DLD1 (cell line): ENCODE results near the gene STOML1.
"Not testable (repeated sequence)": the region's sequence is repeated elsewhere in the genome, so short reads cannot be mapped to it uniquely, and the experiment has no call there.

Source experiments
- in situ Hi-C: cut with HindIII; loops from 2 replicates; pipeline ENCODE4 v1.10.0; 2017; ENCODE audit warnings: low sequenced_read_pairs

Gene STOML1

GRCh38 chr15:73965758-73966113 is 26.4 kb downstream of the STOML1 start:
- in situ Hi-C loops = no loop called here

GRCh38 chr15:73965094-73965757 is 26.9 kb downstream of the STOML1 start:
- in situ Hi-C loops = no loop called here

GRCh38 chr15:73964736-73965093 is 27.4 kb downstream of the STOML1 start:
- in situ Hi-C loops = no loop called here

GRCh38 chr15:73962433-73962832 is 29.7 kb downstream of the STOML1 start:
- in situ Hi-C loops = no loop called here

GRCh38 chr15:73960472-73961070 is 31.5 kb downstream of the STOML1 start:
- in situ Hi-C loops = not testable (repeated sequence)

- in situ Hi-C loops = no loop called here
These were observed 32.3 kb downstream of the STOML1 start for GRCh38 chr15:73959801-73960200.

GRCh38 chr15:73959012-73959581 is 33.0 kb downstream of the STOML1 start:
- in situ Hi-C loops = no loop called here

- in situ Hi-C loops = no loop called here
These were observed 34.3 kb downstream of the STOML1 start for GRCh38 chr15:73957785-73958184.

GRCh38 chr15:73957276-73957675 is 34.8 kb downstream of the STOML1 start:
- in situ Hi-C loops = no loop called here

- in situ Hi-C loops = no loop called here
These were observed 35.4 kb downstream of the STOML1 start for GRCh38 chr15:73956743-73957135.

- in situ Hi-C loops = no loop called here
These were observed 36.0 kb downstream of the STOML1 start for GRCh38 chr15:73955861-73956742.

- in situ Hi-C loops = no loop called here
These were observed 36.8 kb downstream of the STOML1 start for GRCh38 chr15:73955326-73955725.

GRCh38 chr15:73954188-73955145 is 37.6 kb downstream of the STOML1 start:
- in situ Hi-C loops = no loop called here

GRCh38 chr15:73952913-73953750 is 39.0 kb downstream of the STOML1 start:
- in situ Hi-C loops = no loop called here

GRCh38 chr15:73952171-73952912 is 39.8 kb downstream of the STOML1 start:
- in situ Hi-C loops = no loop called here

- in situ Hi-C loops = no loop called here
These were observed 40.5 kb downstream of the STOML1 start for GRCh38 chr15:73951601-73952000.

GRCh38 chr15:73950831-73951561 is 41.1 kb downstream of the STOML1 start:
- in situ Hi-C loops = no loop called here

- in situ Hi-C loops = no loop called here
These were observed 41.6 kb downstream of the STOML1 start for GRCh38 chr15:73950479-73950830.
